Body of pancreas (tissue), 4 donors: ENCODE data around the gene MALAT1. TPM values are rescaled to one million over a fixed set of nuclear protein-coding genes. Genes with fewer than 3 reads are reported as not detected.
"Not testable (repeated sequence)": the region's sequence is repeated elsewhere in the genome, so short reads cannot be mapped to it uniquely, and the experiment has no call there.

ENCODE experiments used
- ATAC-seq: fragments of 150-250 bp; one replicate; pipeline ENCODE4 v1.9.1; 2016
- DNase-seq, 4 donors: peaks; one replicate each; pipeline ENCODE4 v3.0.0-alpha.2; 2019
- H3K27ac ChIP-seq, 4 donors: fragments of 200-600 bp; sonication (generic); 1 replicate in 3 of 4; 2 replicates in 1 of 4; pipeline versions ENCODE4 v1.5.1 to v1.6.1; 2016 to 2019; ENCODE audit warnings: mild to moderate bottlenecking in 1 of 4, mixed read lengths in 1 of 4, moderate library complexity in 1 of 4
- H3K27me3 ChIP-seq, 2 donors: fragments of 200-600 bp; sonication (generic); one replicate each; pipeline ENCODE4 v1.6.0; 2016; ENCODE audit warnings: mild to moderate bottlenecking in 1 of 2
- H3K36me3 ChIP-seq, 2 donors: fragments of 200-600 bp; sonication (generic); replicated peaks in 1 of 2; 2 replicates each; pipeline ENCODE4 v1.5.1; 2016; ENCODE audit warnings: low read depth in 2 of 2; ENCODE audit not compliant: insufficient read depth in 1 of 2
- H3K4me1 ChIP-seq: fragments of 200-600 bp; sonication (generic); one replicate; pipeline ENCODE4 v1.6.0; 2016
- H3K4me3 ChIP-seq, 2 donors: fragments of 200-600 bp; sonication (generic); 1 replicate in 1 of 2; 2 replicates in 1 of 2; pipeline ENCODE4 v1.5.1; 2016 to 2019
- H3K9me3 ChIP-seq, 3 donors: fragments of 200-600 bp; sonication (generic); 1 replicate in 2 of 3; 2 replicates in 1 of 3; pipeline ENCODE4 v1.5.1; 2016
- POLR2A ChIP-seq, 3 donors: fragments of 450-650 bp; IDR thresholded peaks; one replicate each; pipeline ENCODE4 v1.6.1; 2016; ENCODE audit warnings: antibody characterized with exemption in 3 of 3, mild to moderate bottlenecking in 2 of 3
- WGBS, 2 donors: methylation state at CpG; one replicate each; pipeline ENCODE4 v1.1.5; 2017; 5-methylcytosine and 5-hydroxymethylcytosine counted together
- intact Hi-C: fragments of 100-400 bp; cut with DNase I; formaldehyde crosslinking; loops from one replicate; pipeline ENCODE4 v1.15.1; 2023
- total RNA-seq, 2 donors: library from RNA; depleted of rRNA; stranded (reverse); fragments of >200 nt; gene quantifications; one replicate each; pipeline ENCODE4 v1.1.0, GENCODE V29; 2016
- TF ChIP-seq, protein P1 (sequence below), 7 experiments: fragments of 450-650 bp in 4 of 7; fragments of 200-600 bp in 3 of 7; sonication (generic) in 3 of 7; IDR thresholded peaks; one replicate each; pipeline ENCODE4 v1.5.1; 2016 to 2019; ENCODE audit warnings: antibody characterized with exemption in 7 of 7

The MALAT1 gene
- total RNA-seq, 2 donors from 2014 or later = 10,129 to 14,092 TPM

DNA sequence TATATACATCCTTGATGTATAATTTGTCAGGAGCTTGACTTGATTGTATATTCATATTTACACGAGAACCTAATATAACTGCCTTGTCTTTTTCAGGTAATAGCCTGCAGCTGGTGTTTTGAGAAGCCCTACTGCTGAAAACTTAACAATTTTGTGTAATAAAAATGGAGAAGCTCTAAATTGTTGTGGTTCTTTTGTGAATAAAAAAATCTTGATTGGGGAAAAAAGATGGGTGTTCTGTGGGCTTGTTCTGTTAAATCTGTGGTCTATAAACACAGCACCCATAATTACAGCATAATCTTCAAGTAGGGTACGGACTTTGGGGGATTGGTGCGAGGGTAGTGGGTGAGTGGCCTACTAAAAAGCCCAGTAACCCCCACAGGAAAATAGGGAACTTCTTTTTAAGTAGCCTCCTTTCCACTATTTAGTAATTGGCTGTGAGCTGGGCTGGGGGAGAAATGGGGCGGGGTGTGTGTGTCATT is 7.5 kb downstream of the MALAT1 start:
- intact Hi-C loops = no loop called here
- 57 to 64% methylated on average over 4 of the region's 4 CpGs for WGBS, 2 donors
- H3K4me1 ChIP-seq = peaks cover 44% of the 10 kb centered on the region
- no peak for ATAC-seq
- peaks cover 12 to 15% of the 10 kb centered on the region in 2 donors for H3K36me3 ChIP-seq
- H3K27ac ChIP-seq = peak overlapping the region in 3 of 4 donors; percentile 98 to 99 (median 98)
- DNase-seq = no peak
- no peaks in the 10 kb centered on the region for H3K27me3 ChIP-seq
- no peaks in the 10 kb centered on the region for H3K9me3 ChIP-seq
- H3K4me3 ChIP-seq = no peak overlapping the region
- TF ChIP-seq, protein P1, sequence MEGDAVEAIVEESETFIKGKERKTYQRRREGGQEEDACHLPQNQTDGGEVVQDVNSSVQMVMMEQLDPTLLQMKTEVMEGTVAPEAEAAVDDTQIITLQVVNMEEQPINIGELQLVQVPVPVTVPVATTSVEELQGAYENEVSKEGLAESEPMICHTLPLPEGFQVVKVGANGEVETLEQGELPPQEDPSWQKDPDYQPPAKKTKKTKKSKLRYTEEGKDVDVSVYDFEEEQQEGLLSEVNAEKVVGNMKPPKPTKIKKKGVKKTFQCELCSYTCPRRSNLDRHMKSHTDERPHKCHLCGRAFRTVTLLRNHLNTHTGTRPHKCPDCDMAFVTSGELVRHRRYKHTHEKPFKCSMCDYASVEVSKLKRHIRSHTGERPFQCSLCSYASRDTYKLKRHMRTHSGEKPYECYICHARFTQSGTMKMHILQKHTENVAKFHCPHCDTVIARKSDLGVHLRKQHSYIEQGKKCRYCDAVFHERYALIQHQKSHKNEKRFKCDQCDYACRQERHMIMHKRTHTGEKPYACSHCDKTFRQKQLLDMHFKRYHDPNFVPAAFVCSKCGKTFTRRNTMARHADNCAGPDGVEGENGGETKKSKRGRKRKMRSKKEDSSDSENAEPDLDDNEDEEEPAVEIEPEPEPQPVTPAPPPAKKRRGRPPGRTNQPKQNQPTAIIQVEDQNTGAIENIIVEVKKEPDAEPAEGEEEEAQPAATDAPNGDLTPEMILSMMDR (IDR thresholded peaks at IDR 0.05) = no peak
- no peak for TF ChIP-seq POLR2A (IDR thresholded peaks at IDR 0.05)

DNA sequence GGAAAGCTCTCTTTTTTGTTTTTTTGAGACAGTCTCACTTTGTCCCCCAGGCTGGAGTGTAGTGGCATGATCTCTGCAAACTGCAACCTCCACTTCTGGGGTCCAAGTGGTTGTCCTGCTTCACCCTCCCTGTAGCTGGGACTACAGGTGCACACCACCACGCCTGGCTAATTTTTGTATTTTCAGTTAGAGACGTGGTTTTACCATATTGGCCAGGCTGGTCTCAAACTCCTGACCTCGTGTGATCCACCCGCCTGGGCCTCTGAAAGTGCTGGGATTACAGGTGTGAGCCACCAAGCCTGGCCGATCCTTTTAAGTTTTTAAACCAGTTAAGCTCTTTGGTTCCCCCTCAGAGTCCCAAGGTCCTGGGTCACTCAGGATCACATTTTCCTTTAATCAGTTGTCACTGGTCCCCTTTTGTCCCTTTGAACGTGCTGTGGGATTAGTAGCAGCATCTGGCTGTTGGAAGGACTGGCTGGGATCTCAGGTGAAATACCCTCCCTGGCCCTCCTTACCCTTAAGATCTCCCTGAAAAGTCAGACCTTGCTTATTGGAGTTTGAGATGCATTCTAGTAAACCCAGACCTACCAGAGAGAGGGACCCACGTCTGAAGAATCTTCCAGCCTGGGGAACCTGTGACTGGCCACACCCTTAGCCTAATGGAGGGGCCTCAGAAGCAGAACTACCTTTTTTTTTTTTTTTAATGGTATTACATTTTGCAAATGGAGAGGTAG is 8.1 kb downstream of the MALAT1 start:
- WGBS, 2 donors = 14% methylated on average over 7 of the region's 7 CpGs
- peak overlapping the region; percentile 54 to 99 (median 98) for H3K27ac ChIP-seq
- H3K36me3 ChIP-seq = peaks cover 12 to 15% of the 10 kb centered on the region in 2 donors
- no peak overlapping the region for H3K4me3 ChIP-seq
- ATAC-seq = peak; percentile 9
- intact Hi-C loops = no loop called here
- DNase-seq = peak in 3 of 4 donors; percentile 52 to 68 (median 61)
- no peaks in the 10 kb centered on the region for H3K27me3 ChIP-seq
- peaks cover 44% of the 10 kb centered on the region for H3K4me1 ChIP-seq
- peak; percentile 59 to 79 (median 72) for TF ChIP-seq POLR2A (IDR thresholded peaks at IDR 0.05)
- TF ChIP-seq, protein P1 (IDR thresholded peaks at IDR 0.05) = peak in 1 of 7 experiments; percentile 3
- H3K9me3 ChIP-seq = no peaks in the 10 kb centered on the region

DNA sequence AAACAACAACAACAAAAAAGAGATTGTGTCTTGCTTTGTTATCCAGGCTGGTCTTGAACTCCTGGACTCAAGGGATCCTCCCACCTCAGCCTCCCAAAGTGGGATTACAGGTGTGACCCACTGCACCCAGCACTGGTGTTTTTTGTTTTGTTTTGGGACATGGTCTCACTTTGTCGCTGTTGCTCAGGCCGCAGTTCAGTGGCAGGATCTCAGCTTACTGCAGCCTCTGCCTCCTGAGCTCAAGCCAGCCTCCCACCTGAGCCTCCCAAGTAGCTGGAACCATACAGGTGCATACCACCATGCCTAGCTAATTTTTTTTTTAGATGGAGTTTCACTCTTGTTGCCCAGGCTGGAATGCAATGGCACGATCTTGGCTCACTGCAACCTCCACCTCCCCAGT is 13.5 kb downstream of the MALAT1 start:
- WGBS, 2 donors = 92 to 96% methylated on average over 3 of the region's 3 CpGs
- H3K4me3 ChIP-seq, H3K27ac ChIP-seq, H3K9me3 ChIP-seq, H3K27me3 ChIP-seq, H3K36me3 ChIP-seq, DNase-seq, ATAC-seq: not testable (repeated sequence)
- H3K4me1 ChIP-seq = peaks cover 14% of the 10 kb centered on the region
- intact Hi-C loops = loop anchor here (5.0 to 10.0 kb wide), 2 partner anchors 98 to 145 kb away; no protein-coding TSS in a partner anchor

DNA sequence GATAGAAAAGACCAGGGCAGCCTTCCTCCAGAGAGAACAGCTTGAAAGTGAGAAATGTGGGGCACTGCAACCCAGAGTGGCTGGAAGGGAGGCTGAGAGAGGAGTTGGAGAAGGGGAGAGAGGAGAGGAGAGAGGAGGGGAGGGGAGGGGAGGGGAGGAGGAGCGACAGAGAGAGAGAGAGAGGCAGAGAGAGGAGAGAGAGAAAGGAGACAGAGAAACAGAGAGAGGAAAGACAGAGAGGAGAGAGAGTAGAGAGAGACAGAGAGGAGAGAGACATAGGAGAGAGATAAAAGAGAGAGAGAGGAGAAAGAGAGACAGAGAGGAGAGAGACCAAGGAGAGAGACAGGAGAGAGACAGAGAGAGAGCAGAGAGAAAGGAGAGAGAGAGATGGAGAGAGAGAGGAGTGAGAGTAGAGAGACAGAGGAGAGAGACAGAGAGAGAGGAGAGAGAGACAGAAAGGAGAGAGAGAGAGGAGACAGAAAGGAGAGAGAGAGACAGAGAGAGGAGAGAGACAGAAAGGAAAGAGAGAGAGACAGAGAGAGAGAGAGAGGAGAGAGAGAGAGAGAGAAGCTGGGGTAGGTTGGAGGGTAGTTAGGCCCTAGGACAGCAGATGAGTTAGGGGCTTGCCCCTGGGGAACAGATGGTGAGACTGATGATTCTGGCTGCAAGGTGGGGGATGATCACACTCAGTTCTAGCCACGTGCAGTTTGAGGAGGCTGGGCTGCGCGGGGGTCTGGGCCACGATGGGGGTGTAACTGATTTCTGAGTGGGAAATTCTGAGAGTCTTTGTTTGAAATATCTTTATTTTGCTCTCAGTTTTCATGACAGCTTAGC is 17.5 kb downstream of the MALAT1 start:
- DNase-seq (no peak), ATAC-seq (no peak)
- Histone ChIP-seq H3K4me3 (no peak overlapping the region), H3K9me3 (no peaks in the 10 kb centered on the region), H3K4me1 (no peaks in the 10 kb centered on the region), H3K36me3 (no peaks in the 10 kb centered on the region), H3K27ac (no peak overlapping the region), H3K27me3 (no peaks in the 10 kb centered on the region)
- 60 to 77% methylated on average over 5 of the region's 5 CpGs for WGBS, 2 donors
- intact Hi-C loops = loop anchor here (10.0 kb wide), 1 partner anchor 102 kb away; no protein-coding TSS in a partner anchor
- TF ChIP-seq, protein P1 (IDR thresholded peaks at IDR 0.05) = no peak
- TF ChIP-seq POLR2A (IDR thresholded peaks at IDR 0.05) = no peak

DNA sequence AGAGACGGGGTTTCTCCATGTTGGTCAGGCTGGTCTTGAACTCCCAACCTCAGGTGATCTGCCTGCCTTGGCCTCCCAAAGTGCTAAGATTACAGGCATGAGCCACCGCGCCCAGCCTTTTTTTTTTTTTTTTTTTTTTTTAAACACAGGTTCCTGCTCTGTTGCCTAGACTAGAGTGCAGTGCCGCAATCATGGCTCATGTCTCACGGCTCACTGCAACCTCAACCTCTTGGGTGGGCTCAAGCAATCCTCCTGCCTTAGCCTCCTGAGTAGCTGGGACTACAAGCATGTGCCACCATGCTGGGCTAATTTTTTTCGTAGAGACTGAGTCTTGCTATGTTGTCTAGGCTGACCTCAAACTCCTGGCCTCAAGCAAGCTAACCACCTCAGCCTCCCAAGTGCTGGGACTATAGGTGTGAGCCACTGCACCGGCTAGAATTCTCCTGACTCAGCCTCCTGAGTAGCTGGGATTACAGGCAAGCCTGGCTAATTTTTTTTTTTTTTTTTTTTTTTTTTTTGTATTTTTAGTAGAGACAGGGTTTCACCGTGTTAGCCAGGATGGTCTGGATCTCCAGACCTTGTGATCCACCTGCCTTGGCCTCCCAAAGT is 20.2 kb downstream of the MALAT1 start:
- H3K27me3 ChIP-seq, DNase-seq, H3K36me3 ChIP-seq, H3K9me3 ChIP-seq, H3K4me3 ChIP-seq, H3K27ac ChIP-seq, H3K4me1 ChIP-seq, ATAC-seq: not testable (repeated sequence)
- intact Hi-C loops = loop anchor here (10.0 kb wide), 1 partner anchor 104 kb away; no protein-coding TSS in a partner anchor
- 89 to 91% methylated on average over 7 to 8 of the region's 8 CpGs for WGBS, 2 donors

DNA sequence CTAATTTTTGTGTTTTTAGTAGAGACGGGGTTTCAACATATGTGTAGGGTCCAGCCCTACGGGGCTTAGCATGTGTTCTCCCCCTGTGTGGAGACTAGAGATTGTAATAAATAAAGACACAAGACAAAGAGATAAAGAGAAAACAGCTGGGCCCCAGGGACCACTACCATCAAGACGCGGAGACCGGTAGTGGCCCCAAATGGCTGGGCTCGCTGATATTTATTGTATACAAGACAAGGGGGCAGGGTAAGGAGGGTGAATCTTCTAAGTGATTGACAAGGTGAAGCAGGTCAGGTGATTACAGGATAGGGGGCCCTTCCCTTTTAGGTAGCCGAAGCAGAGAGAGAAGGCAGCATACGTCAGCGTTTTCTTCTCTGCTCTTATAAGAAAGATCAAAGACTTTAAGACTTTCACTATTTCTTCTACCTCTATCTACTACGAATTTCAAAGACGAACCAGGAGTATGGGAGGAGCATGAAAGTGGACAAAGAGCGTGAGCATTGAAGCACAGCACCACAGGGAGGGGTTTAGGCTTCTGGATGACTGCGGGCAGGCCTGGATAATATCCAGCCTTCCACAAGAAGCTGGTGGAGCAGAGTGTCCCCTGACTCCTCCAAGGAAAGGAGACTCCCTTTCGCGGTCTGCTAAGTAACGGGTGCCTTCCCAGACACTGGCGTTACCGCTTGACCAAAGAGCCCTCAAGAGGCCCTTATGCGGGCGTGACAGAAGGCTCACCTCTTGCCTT is 23.1 kb downstream of the MALAT1 start:
- intact Hi-C loops, H3K36me3 ChIP-seq, H3K4me3 ChIP-seq, H3K27me3 ChIP-seq, H3K27ac ChIP-seq, H3K9me3 ChIP-seq, DNase-seq, ATAC-seq: not testable (repeated sequence)
- peaks cover 27% of the 10 kb centered on the region for H3K4me1 ChIP-seq
- 77 to 83% methylated on average over 17 to 20 of the region's 20 CpGs for WGBS, 2 donors

DNA sequence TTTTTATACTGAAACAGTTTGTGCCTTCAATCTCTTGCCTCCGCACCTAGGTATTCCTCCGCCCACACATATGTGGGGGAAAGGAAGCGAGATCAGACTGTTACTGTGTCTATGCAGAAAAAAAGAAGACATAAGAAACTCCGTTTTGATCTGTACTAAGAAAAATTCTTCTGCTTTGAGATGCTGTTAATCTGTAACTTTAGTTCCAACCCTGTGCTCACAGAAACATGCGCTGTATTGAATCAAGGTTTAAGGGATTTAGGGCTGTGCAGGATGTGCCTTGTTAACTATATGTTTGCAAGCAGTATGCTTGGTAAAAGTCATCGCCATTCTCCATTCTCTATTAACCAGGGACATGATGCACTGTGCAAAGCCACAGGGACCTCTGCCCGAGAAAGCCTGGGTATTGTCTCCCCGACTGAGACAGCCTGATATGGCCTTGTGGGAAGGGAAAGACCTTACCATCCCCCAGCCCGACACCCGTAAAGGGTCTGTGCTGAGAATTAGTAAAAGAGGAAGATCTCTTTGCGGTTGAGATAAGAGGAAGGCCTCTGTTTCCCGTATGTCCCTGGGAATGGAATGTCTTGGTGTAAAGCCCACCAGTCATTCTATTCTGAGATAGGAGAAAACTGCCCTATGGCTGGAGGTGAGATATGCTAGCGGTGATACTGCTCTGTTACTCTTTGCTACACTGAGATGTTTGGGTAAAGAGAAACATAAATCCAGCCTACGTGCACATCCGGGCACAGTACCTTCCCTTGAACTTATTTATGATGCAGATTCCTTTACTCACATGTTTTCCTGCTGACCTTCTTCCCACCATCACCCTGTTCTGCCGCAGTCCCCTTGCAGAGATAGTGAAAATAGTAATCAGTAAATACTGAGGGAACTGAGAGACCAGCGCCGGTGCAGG is 24.1 kb downstream of the MALAT1 start:
- DNase-seq, H3K36me3 ChIP-seq, H3K27me3 ChIP-seq, H3K4me3 ChIP-seq, ATAC-seq, H3K9me3 ChIP-seq, intact Hi-C loops: not testable (repeated sequence)
- peaks cover 27% of the 10 kb centered on the region for H3K4me1 ChIP-seq
- WGBS, 2 donors = 54 to 69% methylated on average over 18 of the region's 18 CpGs
- peak overlapping the region in 1 of 4 donors; percentile 13 for H3K27ac ChIP-seq
